GM23248 (cell line): ENCODE data around the gene PRKAG1. TPM values are rescaled to one million over a fixed set of nuclear protein-coding genes. Genes with fewer than 3 reads are reported as not detected.

Experiments used
- DNase-seq: peaks from one replicate; pipeline ENCODE4 v3.0.0-alpha.2; 2015
- H2AFZ ChIP-seq: fragments of 200-600 bp; sonication (generic); 2 replicates; pipeline ENCODE4 v1.6.1; 2016; ENCODE audit warnings: antibody characterized with exemption
- H3F3A ChIP-seq: fragments of 200-600 bp; sonication (generic); 2 replicates; pipeline ENCODE4 v1.6.1; 2016; ENCODE audit warnings: mild to moderate bottlenecking, antibody characterized with exemption, mixed run types; ENCODE audit not compliant: insufficient read depth
- H3K27ac ChIP-seq: fragments of 200-600 bp; sonication (generic); 2 replicates; pipeline ENCODE4 v1.5.1; 2016; ENCODE audit warnings: mild to moderate bottlenecking
- H3K27me3 ChIP-seq: fragments of 200-600 bp; sonication (generic); replicated peaks from 2 replicates; pipeline ENCODE4 v1.6.1; 2016; ENCODE audit warnings: mild to moderate bottlenecking; ENCODE audit not compliant: insufficient read depth
- H3K36me3 ChIP-seq: fragments of 200-600 bp; sonication (generic); 2 replicates; pipeline ENCODE4 v1.6.1; 2016; ENCODE audit warnings: low read depth, mild to moderate bottlenecking
- H3K4me1 ChIP-seq: fragments of 200-600 bp; sonication (generic); 2 replicates; pipeline ENCODE4 v1.6.1; 2016; ENCODE audit warnings: mild to moderate bottlenecking; ENCODE audit not compliant: insufficient read depth
- H3K4me2 ChIP-seq: fragments of 200-600 bp; sonication (generic); one replicate; pipeline ENCODE4 v1.6.1; 2016; ENCODE audit warnings: mild to moderate bottlenecking; ENCODE audit not compliant: unreplicated experiment
- H3K4me3 ChIP-seq: fragments of 200-600 bp; sonication (generic); 2 replicates; pipeline ENCODE4 v1.5.1; 2016; ENCODE audit warnings: mild to moderate bottlenecking
- H3K79me2 ChIP-seq: fragments of 200-600 bp; sonication (generic); 2 replicates; pipeline ENCODE4 v1.6.1; 2016; ENCODE audit warnings: mild to moderate bottlenecking; ENCODE audit not compliant: insufficient read depth
- H3K9ac ChIP-seq: fragments of 200-600 bp; sonication (generic); 2 replicates; pipeline ENCODE4 v1.6.1; 2016; ENCODE audit warnings: mild to moderate bottlenecking
- H3K9me2 ChIP-seq: fragments of 200-600 bp; sonication (generic); 2 replicates; pipeline ENCODE4 v1.6.1; 2016; ENCODE audit warnings: mixed run types, mild to moderate bottlenecking, moderate library complexity; ENCODE audit not compliant: insufficient read depth
- H3K9me3 ChIP-seq: fragments of 200-600 bp; sonication (generic); one replicate; pipeline ENCODE4 v1.6.1; 2017; ENCODE audit warnings: low read depth
- H4K20me1 ChIP-seq: fragments of 200-600 bp; sonication (generic); 2 replicates; pipeline ENCODE4 v1.6.0; 2016; ENCODE audit not compliant: insufficient read depth
- EZH2 ChIP-seq: fragments of 200-600 bp; sonication (generic); IDR thresholded peaks from 2 replicates; pipeline ENCODE4 v1.6.1; 2018; ENCODE audit warnings: antibody characterized with exemption, mild to moderate bottlenecking; ENCODE audit not compliant: insufficient read depth, poor library complexity, severe bottlenecking
- EZH2phosphoT487 ChIP-seq: fragments of 200-600 bp; sonication (generic); IDR thresholded peaks from 2 replicates; pipeline ENCODE4 v1.6.1; 2018; ENCODE audit warnings: antibody characterized with exemption, moderate library complexity, mild to moderate bottlenecking, low read depth; ENCODE audit not compliant: insufficient read depth
- WGBS, 2 experiments: methylation state at CpG; one replicate each; pipeline ENCODE4 v1.1.6; 2015 to 2017; ENCODE audit warnings: low lambda C conversion rate in 2 of 2, low coverage in 1 of 2; ENCODE audit errors: missing lambda C conversion rate in 2 of 2; 5-methylcytosine and 5-hydroxymethylcytosine counted together
- in situ Hi-C: fragments of 300-500 bp; cut with MboI; formaldehyde crosslinking; loops from 2 replicates; pipeline ENCODE4 v1.15.0; 2020
- polyA plus RNA-seq: library from polyadenylated mRNA; unstranded; fragments of >200 nt; fragmentation: Nextera tagmentation; extraction: Ambion mirVana; gene quantifications from 2 replicates; pipeline ENCODE4 v1.2.1, GENCODE V29; 2016
- small RNA-seq: library from RNA; depleted of rRNA; stranded (forward); fragments of <200 nt; gene quantifications from one replicate; pipeline ENCODE3, GENCODE V24; 2014; ENCODE audit warnings: low read depth, low replicate concordance
- total RNA-seq: library from RNA; depleted of rRNA; stranded (reverse); fragments of >200 nt; shearing (Covaris generic); gene quantifications from 2 replicates; pipeline ENCODE4 v1.2.3, GENCODE V29; 2014; rRNA removed

PRKAG1 gene
- total and polyA plus RNA-seq, 2 experiments from 2014 or later, result 62.5 to 91.3 TPM

GRCh38 chr12:48952691-48953090 lies 65.9 kb downstream of the PRKAG1 start:
- WGBS, 2 experiments, result 97 to 100% methylated on average over 4 of the region's 4 CpGs
- H3K9me3 ChIP-seq, result no peaks in the 10 kb centered on the region
- DNase-seq, result no peak

More at GRCh38 chr12:48952691-48953090, 65.9 kb downstream of the PRKAG1 start:
- H3F3A ChIP-seq, result 0 out of 2 replicates have a peak, but pooled peaks cover under 1% of the 10 kb centered on the region
- H3K36me3 ChIP-seq, result peaks cover 8% of the 10 kb centered on the region; the same call in 1 of the 2 replicates
- H3K79me2 ChIP-seq, result peaks cover 96% of the 10 kb centered on the region
- H3K4me1 ChIP-seq, result peaks cover 10% of the 10 kb centered on the region
- no peak overlapping the region for H3K9ac ChIP-seq
- no peak for TF ChIP-seq EZH2phosphoT487
- no peak for TF ChIP-seq EZH2
- H3K27ac ChIP-seq, result no peak overlapping the region
- no peaks in the 10 kb centered on the region for H3K9me2 ChIP-seq
- H3K4me2 ChIP-seq, result no peak overlapping the region
- H3K27me3 ChIP-seq, result no peaks in the 10 kb centered on the region
- in situ Hi-C loops, result no loop called here
- H4K20me1 ChIP-seq, result peaks cover 20% of the 10 kb centered on the region; the same call in 1 of the 2 replicates
- no peak overlapping the region for H3K4me3 ChIP-seq
- no peak overlapping the region for H2AFZ ChIP-seq

Small RNA genes within 50 kb of the gene (small RNA-seq; reads per million reads assigned to genes)
- not detected for gene RNU6-940P

Other genes with a start within 250 kb of the PRKAG1 start
- gene ADCY6, start 229.7 kb downstream of the PRKAG1 start, total RNA-seq, result 24.8 and 25.8 TPM in 2 replicates
- 4.1 TPM in 2 replicates for gene ADCY6, start 229.7 kb downstream of the PRKAG1 start, polyA plus RNA-seq
- 18.6 and 26.8 TPM in 2 replicates for gene CACNB3, start 200.3 kb downstream of the PRKAG1 start, total RNA-seq
- gene CACNB3, start 200.3 kb downstream of the PRKAG1 start, polyA plus RNA-seq, result 22.4 and 22.6 TPM in 2 replicates
- 56.5 and 61.0 TPM in 2 replicates for gene DDX23, start 166.6 kb downstream of the PRKAG1 start, total RNA-seq
- 32.1 and 34.2 TPM in 2 replicates for gene DDX23, start 166.6 kb downstream of the PRKAG1 start, polyA plus RNA-seq
- 0.32 TPM in 1 of 2 replicates, not detected in the other for gene RND1, start 152.9 kb downstream of the PRKAG1 start, total RNA-seq
- 0.13 TPM in 1 of 2 replicates, not detected in the other for gene RND1, start 152.9 kb downstream of the PRKAG1 start, polyA plus RNA-seq
- 17.4 and 28.1 TPM in 2 replicates for gene FKBP11, start 93.3 kb downstream of the PRKAG1 start, total RNA-seq
- gene FKBP11, start 93.3 kb downstream of the PRKAG1 start, polyA plus RNA-seq, result 158 and 159 TPM in 2 replicates
- 55.3 and 87.7 TPM in 2 replicates for gene ARF3, start 61.3 kb downstream of the PRKAG1 start, total RNA-seq
- 65.0 and 71.7 TPM in 2 replicates for gene ARF3, start 61.3 kb downstream of the PRKAG1 start, polyA plus RNA-seq
- 0.32 TPM in 1 of 2 replicates, not detected in the other for gene WNT10B, start 47.0 kb downstream of the PRKAG1 start, total RNA-seq
- 0.29 and 0.61 TPM in 2 replicates for gene WNT10B, start 47.0 kb downstream of the PRKAG1 start, polyA plus RNA-seq
- gene WNT1, start 40.5 kb downstream of the PRKAG1 start, total RNA-seq, result not detected in 2 replicates
- gene WNT1, start 40.5 kb downstream of the PRKAG1 start, polyA plus RNA-seq, result not detected in 2 replicates
- gene DDN, start 19.4 kb downstream of the PRKAG1 start, total RNA-seq, result 0.13 TPM in 1 of 2 replicates, not detected in the other
- gene DDN, start 19.4 kb downstream of the PRKAG1 start, polyA plus RNA-seq, result 0.06 TPM in 1 of 2 replicates, not detected in the other
- gene KMT2D, start 42.0 kb upstream of the PRKAG1 start, total RNA-seq, result 8.2 and 12.8 TPM in 2 replicates
- 8.6 and 10.3 TPM in 2 replicates for gene KMT2D, start 42.0 kb upstream of the PRKAG1 start, polyA plus RNA-seq
- 0.86 and 1.1 TPM in 2 replicates for gene RHEBL1, start 51.2 kb upstream of the PRKAG1 start, total RNA-seq
- gene RHEBL1, start 51.2 kb upstream of the PRKAG1 start, polyA plus RNA-seq, result 0.63 and 0.65 TPM in 2 replicates
- gene DHH, start 76.0 kb upstream of the PRKAG1 start, total RNA-seq, result not detected in 2 replicates
- gene DHH, start 76.0 kb upstream of the PRKAG1 start, polyA plus RNA-seq, result not detected in 2 replicates
- gene LMBR1L, start 92.1 kb upstream of the PRKAG1 start, total RNA-seq, result 22.0 and 62.9 TPM in 2 replicates
- 28.2 and 31.6 TPM in 2 replicates for gene LMBR1L, start 92.1 kb upstream of the PRKAG1 start, polyA plus RNA-seq
- 1,598 and 1,776 TPM in 2 replicates for gene TUBA1B, start 112.6 kb upstream of the PRKAG1 start, total RNA-seq
- gene TUBA1B, start 112.6 kb upstream of the PRKAG1 start, polyA plus RNA-seq, result 1,195 and 1,237 TPM in 2 replicates
- 628 and 639 TPM in 2 replicates for gene TUBA1A, start 170.3 kb upstream of the PRKAG1 start, total RNA-seq
- gene TUBA1A, start 170.3 kb upstream of the PRKAG1 start, polyA plus RNA-seq, result 452 and 467 TPM in 2 replicates
- 401 and 473 TPM in 2 replicates for gene TUBA1C, start 246.3 kb upstream of the PRKAG1 start, total RNA-seq
- 301 and 312 TPM in 2 replicates for gene TUBA1C, start 246.3 kb upstream of the PRKAG1 start, polyA plus RNA-seq